Right kidney (tissue), 9 donors: Measurements from ENCODE around the gene BAIAP2L1.
"Not testable (repeated sequence)": the region's sequence is repeated elsewhere in the genome, so short reads cannot be mapped to it uniquely, and the experiment has no call there.

ENCODE experiments used
- DNase-seq: peaks from one replicate; pipeline ENCODE4 v3.0.0-alpha.2; 2016
- long read RNA-seq, 8 donors: transcript quantifications; one replicate each; lab custom pipeline, GENCODE V29; 2026

Gene BAIAP2L1
- long read RNA-seq, donor 1, partial matches to known transcripts, result 0 of 3 reads
- long read RNA-seq, donor 1, other reads (novel, unspliced or antisense), result 0 of 3 reads
- long read RNA-seq, donor 2, result 0 reads
- long read RNA-seq, donor 3, partial matches to known transcripts, result 0 of 2 reads
- long read RNA-seq, donor 3, other reads (novel, unspliced or antisense), result 0 of 2 reads
- long read RNA-seq, donor 4, partial matches to known transcripts, result 0 of 3 reads
- long read RNA-seq, donor 4, other reads (novel, unspliced or antisense), result 0 of 3 reads
- long read RNA-seq, donor 5, partial matches to known transcripts, result 0 of 3 reads
- long read RNA-seq, donor 5, other reads (novel, unspliced or antisense), result 0 of 3 reads
- long read RNA-seq, donor 6, partial matches to known transcripts, result 5 of 7 reads
- long read RNA-seq, donor 6, other reads (novel, unspliced or antisense), result 0 of 7 reads
- long read RNA-seq, donor 7, partial matches to known transcripts, result 8 of 26 reads
- long read RNA-seq, donor 7, other reads (novel, unspliced or antisense), result 17 of 26 reads
- long read RNA-seq, donor 8, partial matches to known transcripts, result 0 of 2 reads
- long read RNA-seq, donor 8, other reads (novel, unspliced or antisense), result 0 of 2 reads

GRCh38 chr7:98400542-98401340, at the start of gene BAIAP2L1:
TSS of gene BAIAP2L1 (minus strand) at chr7:98401090. CDS start at chr7:98400852, 238 bp downstream.
- DNase-seq, result peak; percentile 92

- DNase-seq, result no peak
Observed at GRCh38 chr7:98448766-98449165, 47.9 kb upstream of the BAIAP2L1 start.

- DNase-seq, result not testable (repeated sequence)
Observed at GRCh38 chr7:98440992-98441391, 40.1 kb upstream of the BAIAP2L1 start.

- DNase-seq, result no peak
Observed at GRCh38 chr7:98439484-98439883, 38.6 kb upstream of the BAIAP2L1 start.

GRCh38 chr7:98434087-98434486, 33.2 kb upstream of the BAIAP2L1 start:
- no peak for DNase-seq

- no peak for DNase-seq
Observed at GRCh38 chr7:98429799-98430198, 28.9 kb upstream of the BAIAP2L1 start.

GRCh38 chr7:98423043-98423442, 22.2 kb upstream of the BAIAP2L1 start:
- no peak for DNase-seq

- DNase-seq, result peak; percentile 34
Observed at GRCh38 chr7:98420966-98421612, 20.2 kb upstream of the BAIAP2L1 start.

GRCh38 chr7:98419988-98420387, 19.1 kb upstream of the BAIAP2L1 start:
- not testable (repeated sequence) for DNase-seq

GRCh38 chr7:98419316-98419691, 18.4 kb upstream of the BAIAP2L1 start:
- DNase-seq, result not testable (repeated sequence)

- no peak for DNase-seq
Observed at GRCh38 chr7:98418636-98419315, 17.9 kb upstream of the BAIAP2L1 start.

- no peak for DNase-seq
Observed at GRCh38 chr7:98418271-98418635, 17.4 kb upstream of the BAIAP2L1 start.

GRCh38 chr7:98417604-98418270, 16.8 kb upstream of the BAIAP2L1 start:
- DNase-seq, result not testable (repeated sequence)

GRCh38 chr7:98414205-98414900, 13.5 kb upstream of the BAIAP2L1 start:
- DNase-seq, result no peak

GRCh38 chr7:98413655-98414054, 12.8 kb upstream of the BAIAP2L1 start:
- not testable (repeated sequence) for DNase-seq

- DNase-seq, result no peak
Observed at GRCh38 chr7:98409843-98410242, 9.0 kb upstream of the BAIAP2L1 start.

- not testable (repeated sequence) for DNase-seq
Observed at GRCh38 chr7:98408146-98408545, 7.3 kb upstream of the BAIAP2L1 start.

- DNase-seq, result no peak
Observed at GRCh38 chr7:98406827-98407226, 5.9 kb upstream of the BAIAP2L1 start.

- no peak for DNase-seq
Observed at GRCh38 chr7:98404840-98405239, 4.0 kb upstream of the BAIAP2L1 start.

- peak; percentile 64 for DNase-seq
Observed at GRCh38 chr7:98399890-98400541, 874 bp downstream of the BAIAP2L1 start.
